Measurements from ENCODE around the gene SLC35D2. TPM values are rescaled to one million over a fixed set of nuclear protein-coding genes. Genes with fewer than 3 reads are reported as not detected.

Gene SLC35D2
- total RNA-seq, 1 donor, result 14.6 TPM

DNA sequence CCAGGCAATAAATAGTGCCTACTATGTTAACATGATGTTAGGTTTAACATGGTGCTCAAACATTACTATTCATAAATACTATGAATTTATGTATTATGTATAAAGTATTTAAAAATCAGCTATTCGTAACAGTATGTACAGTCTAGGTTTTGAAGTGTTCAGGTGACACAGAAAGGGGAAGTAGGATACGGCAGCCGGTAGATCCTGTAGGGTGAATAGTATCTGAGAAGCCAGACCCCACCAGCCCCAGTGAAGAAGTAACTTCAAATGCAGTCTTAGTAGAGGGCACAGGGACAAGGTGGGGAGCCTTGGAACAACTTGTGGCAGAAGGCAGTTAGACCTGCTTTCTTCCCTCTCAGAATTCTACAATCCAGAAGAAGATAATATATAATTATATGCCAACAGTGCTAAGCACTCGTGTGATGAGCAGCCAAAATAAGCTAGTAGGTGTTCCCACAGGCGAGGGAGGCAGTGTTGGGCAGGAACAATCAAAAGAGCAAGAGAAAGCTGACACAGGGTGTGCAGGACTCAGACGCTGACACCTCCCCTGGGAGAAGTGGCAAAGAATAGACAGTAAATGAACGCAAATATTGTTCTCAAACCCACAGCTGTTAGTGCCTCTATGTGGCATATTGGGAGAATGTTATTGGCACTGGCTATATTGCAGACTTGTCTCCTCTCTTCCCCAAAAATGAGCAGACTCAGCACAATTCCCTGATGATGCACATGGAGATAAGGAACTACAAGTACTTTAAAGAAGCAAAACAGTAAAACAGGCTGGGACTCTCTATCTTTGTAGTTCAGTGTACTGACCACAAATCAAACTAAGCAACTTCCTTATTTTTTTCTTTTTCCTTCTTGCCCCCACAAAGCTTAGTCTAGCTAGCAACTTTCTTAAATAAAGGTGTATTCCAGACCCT lies 30.1 kb upstream of the SLC35D2 start:
- DNase-seq (ENCODE audit: low read depth), result no peak
- TF ChIP-seq, protein P1, sequence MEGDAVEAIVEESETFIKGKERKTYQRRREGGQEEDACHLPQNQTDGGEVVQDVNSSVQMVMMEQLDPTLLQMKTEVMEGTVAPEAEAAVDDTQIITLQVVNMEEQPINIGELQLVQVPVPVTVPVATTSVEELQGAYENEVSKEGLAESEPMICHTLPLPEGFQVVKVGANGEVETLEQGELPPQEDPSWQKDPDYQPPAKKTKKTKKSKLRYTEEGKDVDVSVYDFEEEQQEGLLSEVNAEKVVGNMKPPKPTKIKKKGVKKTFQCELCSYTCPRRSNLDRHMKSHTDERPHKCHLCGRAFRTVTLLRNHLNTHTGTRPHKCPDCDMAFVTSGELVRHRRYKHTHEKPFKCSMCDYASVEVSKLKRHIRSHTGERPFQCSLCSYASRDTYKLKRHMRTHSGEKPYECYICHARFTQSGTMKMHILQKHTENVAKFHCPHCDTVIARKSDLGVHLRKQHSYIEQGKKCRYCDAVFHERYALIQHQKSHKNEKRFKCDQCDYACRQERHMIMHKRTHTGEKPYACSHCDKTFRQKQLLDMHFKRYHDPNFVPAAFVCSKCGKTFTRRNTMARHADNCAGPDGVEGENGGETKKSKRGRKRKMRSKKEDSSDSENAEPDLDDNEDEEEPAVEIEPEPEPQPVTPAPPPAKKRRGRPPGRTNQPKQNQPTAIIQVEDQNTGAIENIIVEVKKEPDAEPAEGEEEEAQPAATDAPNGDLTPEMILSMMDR (IDR thresholded peaks at IDR 0.05; ENCODE audit: insufficient read depth, low read length), result no peak
- H3K4me3 ChIP-seq (ENCODE audit: low read depth, low read length), result no peak overlapping the region

DNA sequence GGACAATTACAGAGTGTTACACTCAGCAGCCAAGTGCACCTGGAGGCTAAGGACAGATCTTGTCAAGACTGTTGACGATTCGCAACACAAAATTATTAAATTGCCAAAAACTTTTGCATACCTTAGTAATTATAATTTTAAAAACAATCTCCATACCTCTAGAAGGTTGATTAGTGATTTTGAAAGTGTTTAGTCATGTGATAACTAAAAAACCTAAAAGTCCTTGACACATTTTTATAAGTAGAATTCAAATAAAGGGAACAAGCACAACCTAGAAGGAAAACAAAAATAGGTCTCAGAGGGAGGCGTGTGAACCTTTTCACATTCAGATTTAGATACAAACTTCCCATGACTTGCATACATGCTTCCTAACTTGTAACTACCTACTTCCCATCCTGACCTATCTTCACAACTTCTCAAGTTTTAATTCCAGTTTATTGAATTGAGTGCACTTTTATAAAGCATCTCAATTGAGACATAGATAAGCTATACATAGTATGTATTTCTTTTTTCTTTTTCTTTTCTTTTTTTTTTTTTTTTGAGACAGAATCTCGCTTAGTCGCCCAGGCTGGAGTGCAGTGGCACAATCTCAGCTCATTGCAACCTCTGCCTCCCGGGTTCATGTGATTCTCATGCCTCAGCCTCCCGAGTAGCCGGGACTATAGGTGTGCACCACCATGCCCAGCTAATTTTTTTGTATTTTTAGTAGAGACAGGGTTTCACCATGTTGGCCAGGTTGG lies 28.8 kb upstream of the SLC35D2 start:
- no peak for DNase-seq (ENCODE audit: low read depth)
- H3K4me3 ChIP-seq (ENCODE audit: low read depth, low read length), result no peak overlapping the region
- TF ChIP-seq, protein P1 (IDR thresholded peaks at IDR 0.05; ENCODE audit: insufficient read depth, low read length), result no peak

DNA sequence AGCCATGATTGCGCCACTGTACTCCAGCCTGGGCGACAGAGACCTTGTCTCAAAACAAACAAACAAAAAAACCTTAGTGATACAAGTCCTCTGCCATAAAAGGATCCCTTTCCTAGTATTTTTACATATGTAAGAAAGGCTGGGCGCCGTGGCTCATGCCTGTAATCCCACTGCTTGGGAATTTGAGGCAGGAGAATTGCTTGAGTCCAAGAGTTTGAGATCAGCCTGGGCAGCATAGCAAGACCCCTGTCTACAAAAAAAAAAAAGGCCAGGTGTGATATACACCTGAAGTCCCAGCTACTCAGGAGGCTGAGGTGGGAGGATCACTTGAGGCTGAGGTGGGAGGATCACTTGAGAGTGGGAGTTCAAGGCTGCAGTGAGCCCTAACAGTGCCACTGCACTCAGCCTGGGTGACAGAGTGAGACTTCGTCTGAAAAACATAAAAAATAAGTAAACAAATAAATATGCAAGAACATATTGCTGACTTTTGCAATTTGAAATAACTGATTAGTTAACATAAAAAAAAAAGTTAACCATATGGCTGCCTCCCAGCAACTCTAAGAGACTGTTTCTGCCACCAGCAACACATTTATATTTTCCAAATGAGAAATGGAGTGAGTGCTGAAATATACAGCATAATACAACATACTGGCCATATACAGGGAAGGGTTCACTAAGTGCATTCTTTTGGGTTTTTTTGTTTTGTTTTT lies 27.8 kb upstream of the SLC35D2 start:
- TF ChIP-seq, protein P1 (IDR thresholded peaks at IDR 0.05; ENCODE audit: insufficient read depth, low read length), result no peak

DNA sequence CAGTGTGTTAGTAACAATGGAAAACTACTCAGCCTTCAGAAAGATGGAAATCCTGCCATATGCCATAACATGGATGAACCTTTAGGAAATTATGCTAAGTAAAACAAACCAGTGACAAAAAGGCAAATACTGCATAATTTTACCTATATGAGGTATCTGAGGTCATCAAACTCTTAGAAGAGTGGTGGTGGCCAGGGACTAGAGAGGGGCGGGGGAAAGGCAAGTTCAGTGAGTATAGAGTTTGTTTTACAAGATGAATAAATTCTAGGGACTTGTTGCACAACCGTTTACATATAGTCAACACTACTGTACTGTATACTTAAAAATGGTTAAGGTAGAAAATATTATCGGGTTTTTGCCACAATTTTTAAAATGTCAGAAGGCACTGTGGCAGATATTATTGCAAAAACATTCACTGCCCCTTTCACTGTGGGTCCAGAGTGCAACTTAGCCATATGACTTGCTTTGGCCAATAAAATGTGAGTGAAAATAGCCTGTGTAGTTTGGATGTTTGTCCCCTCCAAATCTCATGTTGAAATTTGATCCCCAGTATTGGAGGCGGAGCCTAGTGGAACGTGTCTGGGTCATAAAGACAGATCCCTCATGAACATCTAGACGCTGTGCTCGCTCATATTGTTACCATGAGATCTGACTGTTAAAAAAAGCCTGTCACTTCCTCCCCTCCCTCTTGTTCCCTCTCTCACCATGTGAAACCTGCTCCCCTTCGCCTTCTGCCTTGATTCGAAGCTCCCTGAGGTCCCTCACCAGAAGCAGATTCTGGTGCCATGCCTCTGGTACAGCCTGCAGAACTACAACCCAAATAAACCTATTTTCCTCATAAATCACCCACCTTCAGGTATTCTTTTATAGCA lies 25.1 kb upstream of the SLC35D2 start:
- TF ChIP-seq, protein P1 (IDR thresholded peaks at IDR 0.05; ENCODE audit: insufficient read depth, low read length), result no peak
- H3K4me3 ChIP-seq (ENCODE audit: low read depth, low read length), result no peak overlapping the region
- no peak for DNase-seq (ENCODE audit: low read depth)

More for the DNA sequence above, 27.8 kb upstream of the SLC35D2 start:
- DNase-seq (ENCODE audit: low read depth), result no peak
- no peak overlapping the region for H3K4me3 ChIP-seq (ENCODE audit: low read depth, low read length)

DNA sequence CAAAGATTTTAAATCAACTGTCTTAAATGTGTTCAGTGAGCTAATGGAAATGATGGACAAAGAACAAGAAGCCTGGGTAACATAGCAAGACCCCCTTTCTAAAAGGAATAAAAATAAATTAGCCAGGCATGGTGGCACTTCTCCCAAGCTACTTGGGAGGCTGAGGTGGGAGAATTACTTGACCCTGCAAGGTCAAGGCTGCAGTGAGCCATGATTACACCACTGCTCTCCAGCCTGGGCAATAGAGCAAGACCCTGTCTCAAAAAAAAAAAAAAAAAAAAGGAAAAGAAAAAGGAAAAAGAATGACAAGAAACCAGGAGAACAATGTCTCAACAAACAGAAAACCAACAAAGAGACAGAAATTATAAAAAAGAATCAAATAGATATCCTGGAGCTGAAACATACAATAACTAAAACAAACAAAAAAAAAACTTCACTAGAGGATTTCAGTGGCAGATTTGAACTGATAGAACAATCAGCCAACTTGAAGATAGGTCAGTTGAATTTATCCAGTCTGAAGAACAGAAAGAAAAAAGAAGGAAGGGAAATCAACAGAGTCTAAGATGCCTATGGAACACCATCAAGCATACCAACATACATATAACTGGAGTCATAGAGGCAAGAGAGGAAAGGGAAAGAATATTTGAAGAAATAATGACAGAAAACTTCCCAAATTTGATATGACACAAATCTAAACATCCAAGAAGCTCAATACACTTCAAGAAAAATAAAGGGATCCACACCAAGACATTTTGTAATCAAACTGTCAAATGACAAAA lies 16.8 kb upstream of the SLC35D2 start:
- TF ChIP-seq, protein P1 (IDR thresholded peaks at IDR 0.05; ENCODE audit: insufficient read depth, low read length), result no peak
- H3K4me3 ChIP-seq (ENCODE audit: low read depth, low read length), result no peak overlapping the region
- no peak for DNase-seq (ENCODE audit: low read depth)

Data from fibroblast of the aortic adventitia (primary cell).